Brain microvascular endothelial cell (primary cell): ENCODE results near the gene CSNK1G2.
A peak's percentile ranks its signal among the peaks of the same experiment; 100 is the strongest.

Experiments used
- DNase-seq: peaks from one replicate; pipeline ENCODE4 v3.0.0-alpha.2; 2020
- H3K27ac ChIP-seq: fragments of 250-450 bp; sonication (Bioruptor Pico); 2 replicates; pipeline ENCODE4 v1.5.1; 2020; ENCODE audit warnings: mild to moderate bottlenecking, moderate library complexity
- H3K27me3 ChIP-seq: fragments of 250-450 bp; sonication (Bioruptor Pico); replicated peaks from 2 replicates; pipeline ENCODE4 v1.5.1; 2020; ENCODE audit warnings: mild to moderate bottlenecking
- H3K36me3 ChIP-seq: fragments of 250-450 bp; sonication (Bioruptor Pico); replicated peaks from 2 replicates; pipeline ENCODE4 v1.5.1; 2020; ENCODE audit warnings: mild to moderate bottlenecking
- H3K4me3 ChIP-seq: 2 replicates; pipeline ENCODE4 v1.5.1; 2011; ENCODE audit warnings: low read depth, mild to moderate bottlenecking, control low read depth, low read length, moderate library complexity
- CTCF ChIP-seq: IDR thresholded peaks from 2 replicates; pipeline ENCODE4 v1.5.1; 2011; ENCODE audit warnings: low read depth, mild to moderate bottlenecking, moderate library complexity, low read length, control low read depth, inconsistent platforms; ENCODE audit errors: missing control alignments
- in situ Hi-C: cut with HindIII; loops from 2 replicates; pipeline ENCODE4 v1.10.0; 2017; ENCODE audit warnings: low sequenced_read_pairs, low pct_ligation_motif_present

CSNK1G2 gene

GRCh38 chr19:1941146-1942077, at the start of gene CSNK1G2:
CSNK1G2 (plus strand) TSS chr19:1941172; CDS start chr19:1969773, 28,601 bp downstream.
- in situ Hi-C loops: no loop called here
- Histone ChIP-seq H3K36me3 (no peaks in the 10 kb centered on the region), H3K27ac (peak within 1 kb of the TSS; percentile 97), H3K4me3 (peak within 1 kb of the TSS; percentile 87), H3K27me3 (no peaks in the 10 kb centered on the region)
- TF ChIP-seq CTCF: no peak
- no peak for DNase-seq

GRCh38 chr19:1893791-1894190, 47.2 kb upstream of the CSNK1G2 start:
- Histone ChIP-seq H3K4me3 (no peak overlapping the region), H3K27ac (no peak overlapping the region), H3K27me3 (no peaks in the 10 kb centered on the region), H3K36me3 (no peaks in the 10 kb centered on the region)
- TF ChIP-seq CTCF: no peak
- in situ Hi-C loops: no loop called here
- no peak for DNase-seq

- no peaks in the 10 kb centered on the region for H3K27me3 ChIP-seq
- no peaks in the 10 kb centered on the region for H3K36me3 ChIP-seq
- H3K4me3 ChIP-seq: no peak overlapping the region
- no peak for TF ChIP-seq CTCF
- in situ Hi-C loops: no loop called here
- no peak overlapping the region for H3K27ac ChIP-seq
- no peak for DNase-seq
Observed at GRCh38 chr19:1896508-1896907, 44.5 kb upstream of the CSNK1G2 start.

- DNase-seq: no peak
- in situ Hi-C loops: no loop called here
- Histone ChIP-seq H3K36me3 (no peaks in the 10 kb centered on the region), H3K27ac (no peak overlapping the region), H3K27me3 (no peaks in the 10 kb centered on the region), H3K4me3 (no peak overlapping the region)
- no peak for TF ChIP-seq CTCF
Observed at GRCh38 chr19:1901940-1902404, 39.0 kb upstream of the CSNK1G2 start.

- no peak overlapping the region for H3K4me3 ChIP-seq
- no peaks in the 10 kb centered on the region for H3K27me3 ChIP-seq
- no peak overlapping the region for H3K27ac ChIP-seq
- no peak for DNase-seq
- H3K36me3 ChIP-seq: no peaks in the 10 kb centered on the region
- TF ChIP-seq CTCF: no peak
- in situ Hi-C loops: no loop called here
Observed at GRCh38 chr19:1902923-1903322, 38.0 kb upstream of the CSNK1G2 start.

- Histone ChIP-seq H3K27me3 (no peaks in the 10 kb centered on the region), H3K27ac (no peak overlapping the region), H3K4me3 (peak overlapping the region; percentile 9), H3K36me3 (no peaks in the 10 kb centered on the region)
- no peak for DNase-seq
- in situ Hi-C loops: no loop called here
- no peak for TF ChIP-seq CTCF
Observed at GRCh38 chr19:1904860-1905109, 36.2 kb upstream of the CSNK1G2 start.
